Spleen (tissue), 7 donors: ENCODE measurements around the gene PGBD5.

Experiments used
- CTCF ChIP-seq, 11 experiments: fragments of 200-600 bp in 7 of 11; fragments of 450-650 bp in 4 of 11; sonication (generic) in 4 of 11; IDR thresholded peaks in 8 of 11; conservative IDR thresholded peaks in 3 of 11; 1 replicate in 7 of 11; 2 replicates in 4 of 11; pipeline versions ENCODE4 v1.4.0 to v1.8.0; 2016 to 2021; ENCODE audit warnings: antibody characterized with exemption in 11 of 11, inconsistent platforms in 4 of 11, mild to moderate bottlenecking in 1 of 11
- POLR2AphosphoS5 ChIP-seq, 3 donors: sonication (generic); formaldehyde crosslinking; IDR thresholded peaks; one replicate each; pipeline ENCODE4 v1.5.1; 2017; ENCODE audit warnings: antibody characterized with exemption in 3 of 3
- donor health status: DM: no; HTN: no; CAD: no; lungs with moderate emphysema.
- donor health status: DM: no; HTN: no; CAD: no.
- donor health status: DM: no; HTN: no; CAD: no.

- no peak for TF ChIP-seq CTCF (IDR thresholded peaks at IDR 0.05 in 8 of 11, conservative IDR thresholded peaks at IDR 0.05 in 3 of 11)
- TF ChIP-seq POLR2AphosphoS5 (IDR thresholded peaks at IDR 0.05): no peak
These were observed 138.3 kb downstream of the PGBD5 start for GRCh38 chr1:230287674-230288315.
